Panc1 (cell line): ENCODE data around the gene BABAM2. TPM values are rescaled to one million over a fixed set of nuclear protein-coding genes. Genes with fewer than 3 reads are reported as not detected.

Experiments used
- ATAC-seq: fragments of 200-7000 bp; cut with Tn5 transposase; 2 replicates; pipeline ENCODE4 v1.9.1; 2020; ENCODE audit warnings: mild to moderate bottlenecking, moderate library complexity
- BruUV-seq: library from RNA; stranded (reverse); fragments of 400-500 nt; replicated peaks from 2 replicates; lab custom pipeline; 2021; lab: Mats Ljungman, UMichigan
- CTCF ChIA-PET: fragments of 300-600 bp; sonication (Branson Sonifier 250); formaldehyde crosslinking; loops from one replicate; lab custom pipeline; 2022; ENCODE audit warnings: antibody characterized with exemption; lab: Charles Lee
- POLR2A ChIA-PET: fragments of 300-600 bp; sonication (Branson Sonifier 250); formaldehyde crosslinking; loops from one replicate; lab custom pipeline; 2022; ENCODE audit warnings: antibody characterized with exemption; lab: Charles Lee
- DNase-seq: peaks from one replicate; pipeline ENCODE4 v3.0.0-alpha.2; 2010; ENCODE audit warnings: low read depth, low spot score
- H3K27ac ChIP-seq: 2 replicates; pipeline ENCODE4 v1.5.1; 2011; ENCODE audit warnings: mild to moderate bottlenecking, low read length, inconsistent platforms
- H3K27me3 ChIP-seq: fragments of 200-500 bp; sonication (Bioruptor generic); 2 replicates; pipeline ENCODE4 v1.6.0; 2014; ENCODE audit warnings: low read length, inconsistent platforms; ENCODE audit not compliant: control insufficient read depth, insufficient read depth
- H3K36me3 ChIP-seq: fragments of 200-500 bp; sonication (Bioruptor generic); 2 replicates; pipeline ENCODE4 v1.5.1; 2014; ENCODE audit warnings: inconsistent platforms, mild to moderate bottlenecking, low read length, moderate library complexity; ENCODE audit not compliant: control insufficient read depth, insufficient read depth
- H3K4me1 ChIP-seq: 2 replicates; pipeline ENCODE4 v1.5.1; 2011; ENCODE audit warnings: inconsistent platforms, mild to moderate bottlenecking, low read length, moderate library complexity; ENCODE audit not compliant: control insufficient read depth, insufficient read depth
- H3K4me3 ChIP-seq, 2 experiments: 2 replicates each; pipeline ENCODE4 v1.5.1; 2011 to 2012; ENCODE audit warnings: low read depth in 2 of 2, low read length in 2 of 2, mild to moderate bottlenecking in 2 of 2, inconsistent platforms in 1 of 2, moderate library complexity in 1 of 2
- H3K9me3 ChIP-seq: fragments of 200-500 bp; sonication (Bioruptor generic); 2 replicates; pipeline ENCODE4 v1.5.1; 2014; ENCODE audit warnings: low read depth, mild to moderate bottlenecking, inconsistent platforms, low read length, moderate library complexity; ENCODE audit not compliant: control insufficient read depth, insufficient read depth
- CTCF ChIP-seq: fragments of 450-650 bp; IDR thresholded peaks from 2 replicates; pipeline ENCODE4 v1.5.1; 2017; ENCODE audit warnings: mild to moderate bottlenecking
- POLR2AphosphoS5 ChIP-seq: IDR thresholded peaks from 2 replicates; pipeline ENCODE4 v1.6.1; 2012; ENCODE audit warnings: mild to moderate bottlenecking, low read depth, low read length, moderate library complexity
- REST ChIP-seq, 2 experiments: IDR thresholded peaks; 2 replicates each; pipeline ENCODE4 v1.6.1; 2011 to 2012; ENCODE audit warnings: low read depth in 2 of 2, control low read depth in 1 of 2, low read length in 1 of 2, mild to moderate bottlenecking in 1 of 2, moderate library complexity in 1 of 2; ENCODE audit not compliant: insufficient read depth in 1 of 2
- SIN3A ChIP-seq: IDR thresholded peaks from 2 replicates; pipeline ENCODE4 v1.6.1; 2012; ENCODE audit warnings: low read depth, mild to moderate bottlenecking, low read length, moderate library complexity, borderline replicate concordance; ENCODE audit not compliant: insufficient read depth
- TCF7L2 ChIP-seq: IDR thresholded peaks from 2 replicates; pipeline ENCODE4 v1.6.1; 2011; ENCODE audit warnings: mild to moderate bottlenecking, low read depth, low read length, inconsistent platforms
- in situ Hi-C: cut with HindIII; loops from 2 replicates; pipeline ENCODE4 v1.10.0; 2016; ENCODE audit warnings: low sequenced_read_pairs, low pct_unique_long_range_greater_than_20kb
- intact Hi-C: fragments of 100-400 bp; cut with micrococcal nuclease; formaldehyde crosslinking; loops from one replicate; pipeline ENCODE4 v1.10.0; 2022; ENCODE audit not compliant: unreplicated experiment
- total RNA-seq: library from RNA; stranded (reverse); gene quantifications from one replicate; pipeline ENCODE4 v1.2.1, GENCODE V29; 2021; ENCODE audit not compliant: unreplicated experiment

Gene BABAM2
- total RNA-seq, 1 experiment from 2014 or later: 31.2 TPM

GRCh38 chr2:27992787-27993401 is 102.4 kb downstream of the BABAM2 start:
- ChIA-PET POLR2A (no interaction called here), CTCF (no interaction called here)
- TF ChIP-seq CTCF (no peak), SIN3A (no peak), POLR2AphosphoS5 (no peak), REST (IDR thresholded peaks at IDR 0.05; ENCODE audit: insufficient read depth in 1 of 2, low read depth in 2 of 2, low read length in 1 of 2) (no peak), TCF7L2 (no peak)
- H3K4me3 ChIP-seq: no peak overlapping the region
- H3K27ac ChIP-seq: no peak overlapping the region
- DNase-seq (no peak), ATAC-seq (no peak)
- H3K36me3 ChIP-seq: no peaks in the 10 kb centered on the region
- BruUV-seq: no TSS peak
- no peaks in the 10 kb centered on the region for H3K27me3 ChIP-seq
- no peaks in the 10 kb centered on the region for H3K9me3 ChIP-seq
- intact Hi-C loops (no loop called here), in situ Hi-C loops (no loop called here)
- H3K4me1 ChIP-seq: no peaks in the 10 kb centered on the region

GRCh38 chr2:27993402-27993787 is 102.9 kb downstream of the BABAM2 start:
- intact Hi-C loops: no loop called here
- Histone ChIP-seq H3K27ac (no peak overlapping the region), H3K27me3 (no peaks in the 10 kb centered on the region), H3K4me3 (no peak overlapping the region), H3K9me3 (no peaks in the 10 kb centered on the region), H3K4me1 (no peaks in the 10 kb centered on the region), H3K36me3 (no peaks in the 10 kb centered on the region)
- no peak for TF ChIP-seq SIN3A
- no peak for TF ChIP-seq POLR2AphosphoS5
- TF ChIP-seq REST (IDR thresholded peaks at IDR 0.05; ENCODE audit: insufficient read depth in 1 of 2, low read depth in 2 of 2, low read length in 1 of 2): no peak
- no peak for TF ChIP-seq TCF7L2
- TF ChIP-seq CTCF: no peak
- in situ Hi-C loops: no loop called here
- no peak for ATAC-seq
- ChIA-PET CTCF (no interaction called here), POLR2A (no interaction called here)
- no TSS peak for BruUV-seq
- no peak for DNase-seq
